Mesenchymal stem cell (in vitro differentiated cells and primary cell): ENCODE results near the gene SERPINA7. TPM values are rescaled to one million over a fixed set of nuclear protein-coding genes. Genes with fewer than 3 reads are reported as not detected.

Experiments
- DNase-seq: peaks from one replicate; pipeline ENCODE4 v3.0.0-alpha.2; 2013
- H2AFZ ChIP-seq: one replicate; pipeline ENCODE4 v1.6.1; 2013; ENCODE audit warnings: low read depth, mild to moderate bottlenecking, control low read depth, inconsistent platforms, low read length, moderate library complexity
- H2AK5ac ChIP-seq: 2 replicates; pipeline ENCODE4 v1.6.1; 2013; ENCODE audit warnings: low read length, moderate library complexity, mild to moderate bottlenecking, inconsistent platforms; ENCODE audit not compliant: severe bottlenecking
- H2BK120ac ChIP-seq: one replicate; pipeline ENCODE4 v1.6.1; 2013; ENCODE audit warnings: low read depth, mild to moderate bottlenecking, inconsistent platforms, low read length, moderate library complexity
- H2BK12ac ChIP-seq, 2 experiments: one replicate each; pipeline ENCODE4 v1.6.1; 2013; ENCODE audit warnings: inconsistent platforms in 2 of 2, low read length in 2 of 2, mild to moderate bottlenecking in 2 of 2, moderate library complexity in 2 of 2, control low read depth in 1 of 2
- H2BK15ac ChIP-seq: one replicate; pipeline ENCODE4 v1.6.1; 2013; ENCODE audit warnings: mild to moderate bottlenecking, low read depth, inconsistent platforms; ENCODE audit not compliant: poor library complexity, severe bottlenecking
- H2BK5ac ChIP-seq: 2 replicates; pipeline ENCODE4 v1.6.1; 2013; ENCODE audit warnings: low read depth, mild to moderate bottlenecking, low read length, control low read depth, inconsistent platforms; ENCODE audit not compliant: poor library complexity, severe bottlenecking
- H3K14ac ChIP-seq, 2 experiments: one replicate each; pipeline ENCODE4 v1.6.1; 2013; ENCODE audit warnings: inconsistent platforms in 2 of 2, low read length in 2 of 2, control low read depth in 1 of 2, mild to moderate bottlenecking in 1 of 2, moderate library complexity in 1 of 2
- H3K18ac ChIP-seq, 2 experiments: one replicate each; pipeline ENCODE4 v1.6.1; 2013; ENCODE audit warnings: inconsistent platforms in 2 of 2, low read length in 2 of 2, control low read depth in 1 of 2, low read depth in 1 of 2, mild to moderate bottlenecking in 1 of 2
- H3K23ac ChIP-seq, 2 experiments: one replicate each; pipeline ENCODE4 v1.6.1; 2013; ENCODE audit warnings: inconsistent platforms in 2 of 2, low read length in 2 of 2, mild to moderate bottlenecking in 2 of 2, moderate library complexity in 2 of 2, control low read depth in 1 of 2
- H3K27ac ChIP-seq: 2 replicates; pipeline ENCODE4 v1.5.1; 2013; ENCODE audit warnings: mild to moderate bottlenecking, moderate library complexity, low read length, control low read depth, inconsistent platforms; ENCODE audit not compliant: poor library complexity, severe bottlenecking
- H3K27me3 ChIP-seq, 2 experiments: 2 replicates each; pipeline versions ENCODE4 v1.6.1 to v1.7.0; 2013; ENCODE audit warnings: low read length in 2 of 2, mild to moderate bottlenecking in 2 of 2, moderate library complexity in 2 of 2, control low read depth in 1 of 2, inconsistent platforms in 1 of 2; ENCODE audit not compliant: control insufficient read depth in 1 of 2, insufficient read depth in 1 of 2
- H3K36me3 ChIP-seq, 2 experiments: 2 replicates each; pipeline versions ENCODE4 v1.6.1 to v1.7.0; 2013; ENCODE audit warnings: low read length in 2 of 2, control low read depth in 1 of 2, inconsistent platforms in 1 of 2, low read depth in 1 of 2, mild to moderate bottlenecking in 1 of 2; ENCODE audit not compliant: insufficient read depth in 2 of 2, control insufficient read depth in 1 of 2
- H3K4ac ChIP-seq, 2 experiments: one replicate each; pipeline ENCODE4 v1.6.1; 2013; ENCODE audit warnings: inconsistent platforms in 2 of 2, low read length in 2 of 2, mild to moderate bottlenecking in 2 of 2, moderate library complexity in 2 of 2, control low read depth in 1 of 2, low read depth in 1 of 2
- H3K4me1 ChIP-seq: 2 replicates; pipeline ENCODE4 v1.6.1; 2013; ENCODE audit warnings: low read depth, low read length, control low read depth; ENCODE audit not compliant: control insufficient read depth, insufficient read depth
- H3K4me2 ChIP-seq: 2 replicates; pipeline ENCODE4 v1.6.1; 2013; ENCODE audit warnings: low read length, mild to moderate bottlenecking, inconsistent platforms; ENCODE audit not compliant: poor library complexity, severe bottlenecking
- H3K4me3 ChIP-seq, 2 experiments: 2 replicates each; pipeline versions ENCODE4 v1.5.1 to v1.7.0; 2013; ENCODE audit warnings: low read length in 2 of 2, mild to moderate bottlenecking in 2 of 2, control low read depth in 1 of 2, low read depth in 1 of 2; ENCODE audit not compliant: insufficient read depth in 1 of 2
- H3K79me1 ChIP-seq: replicated peaks from 2 replicates; pipeline ENCODE4 v1.6.1; 2013; ENCODE audit warnings: mild to moderate bottlenecking, control low read depth, low read length, inconsistent platforms; ENCODE audit not compliant: poor library complexity, severe bottlenecking
- H3K9ac ChIP-seq: 2 replicates; pipeline ENCODE4 v1.7.0; 2013; ENCODE audit warnings: mild to moderate bottlenecking, low read length, moderate library complexity
- H3K9me3 ChIP-seq: 2 replicates; pipeline ENCODE4 v1.7.0; 2013; ENCODE audit warnings: mild to moderate bottlenecking, low read length; ENCODE audit not compliant: control insufficient read depth
- H4K8ac ChIP-seq: one replicate; pipeline ENCODE4 v1.6.1; 2013; ENCODE audit warnings: inconsistent platforms, mild to moderate bottlenecking, low read length, moderate library complexity
- H4K91ac ChIP-seq: one replicate; pipeline ENCODE4 v1.6.1; 2013; ENCODE audit warnings: mild to moderate bottlenecking, low read length, inconsistent platforms
- WGBS: methylation state at CpG from one replicate; pipeline ENCODE4 v1.1.7; 2013; ENCODE audit warnings: mixed read lengths; 5-methylcytosine and 5-hydroxymethylcytosine counted together
- polyA plus RNA-seq, 2 experiments: library from polyadenylated mRNA; stranded (reverse); fragments of 200-250 nt; gene quantifications; one replicate each; pipeline ENCODE4 v1.2.3, GENCODE V29; 2013

Gene SERPINA7
- not detected for polyA plus RNA-seq (2013, experiment 1 of 2)
- polyA plus RNA-seq (2013, experiment 2 of 2) = not detected

GRCh38 chrX:106038625-106039024 lies at the start of gene SERPINA7:
SERPINA7 (minus strand) TSS chrX:106038727; CDS start chrX:106037058, 1,669 bp downstream.
- Histone ChIP-seq H4K91ac (no peak within 1 kb of the TSS), H2BK120ac (no peak within 1 kb of the TSS), H3K4me2 (no peak within 1 kb of the TSS), H3K27me3 (peaks cover 0 to 26% of the 10 kb centered on the region in 2 experiments), H4K8ac (no peak within 1 kb of the TSS), H3K18ac (no peak within 1 kb of the TSS), H3K23ac (no peak within 1 kb of the TSS), H3K27ac (no peak within 1 kb of the TSS), H3K36me3 (no peaks in the 10 kb centered on the region), H3K9ac (no peak within 1 kb of the TSS), H2AFZ (no peak within 1 kb of the TSS), H3K4ac (no peak within 1 kb of the TSS), H2BK5ac (no peak within 1 kb of the TSS), H3K14ac (no peak within 1 kb of the TSS), H2BK12ac (no peak within 1 kb of the TSS), H3K79me1 (no peaks in the 10 kb centered on the region), H2BK15ac (no peak within 1 kb of the TSS), H3K9me3 (no peaks in the 10 kb centered on the region), H3K4me1 (no peaks in the 10 kb centered on the region), H3K4me3 (no peak within 1 kb of the TSS), H2AK5ac (no peak within 1 kb of the TSS)
- no peak for DNase-seq

- WGBS = 95% methylated on average over 3 of the region's 3 CpGs
These were observed 30.5 kb upstream of the SERPINA7 start for GRCh38 chrX:106069048-106069447.

GRCh38 chrX:106050054-106050453 lies 11.5 kb upstream of the SERPINA7 start:
- no peak overlapping the region for H3K4me3 ChIP-seq
- H3K27me3 ChIP-seq = peaks cover 0 to 10% of the 10 kb centered on the region in 2 experiments
- no peak overlapping the region for H3K27ac ChIP-seq
- WGBS = no CpG with 5 or more reads among the region's 1 CpG
- H3K18ac ChIP-seq = no peak overlapping the region
- H4K8ac ChIP-seq = no peak overlapping the region
- no peak overlapping the region for H2AFZ ChIP-seq
- no peak overlapping the region for H4K91ac ChIP-seq
- H3K9me3 ChIP-seq = peaks cover 7% of the 10 kb centered on the region
- DNase-seq = no peak
- no peaks in the 10 kb centered on the region for H3K79me1 ChIP-seq
- no peak overlapping the region for H2BK12ac ChIP-seq
- H3K4me1 ChIP-seq = no peaks in the 10 kb centered on the region
- H2AK5ac ChIP-seq = no peak overlapping the region
- H3K4ac ChIP-seq = no peak overlapping the region
- H2BK5ac ChIP-seq = no peak overlapping the region
- no peak overlapping the region for H3K14ac ChIP-seq
- no peak overlapping the region for H2BK120ac ChIP-seq
- no peak overlapping the region for H2BK15ac ChIP-seq
- H3K4me2 ChIP-seq = no peak overlapping the region
- no peaks in the 10 kb centered on the region for H3K36me3 ChIP-seq
- H3K23ac ChIP-seq = no peak overlapping the region
- no peak overlapping the region for H3K9ac ChIP-seq

More at GRCh38 chrX:106069048-106069447, 30.5 kb upstream of the SERPINA7 start:
- Histone ChIP-seq H2AFZ (no peak overlapping the region), H2AK5ac (no peak overlapping the region), H4K91ac (no peak overlapping the region), H3K4me2 (no peak overlapping the region), H3K9me3 (no peaks in the 10 kb centered on the region), H2BK12ac (no peak overlapping the region), H3K18ac (no peak overlapping the region), H3K23ac (no peak overlapping the region), H4K8ac (no peak overlapping the region), H3K4ac (no peak overlapping the region), H3K79me1 (no peaks in the 10 kb centered on the region), H3K9ac (no peak overlapping the region), H3K27ac (no peak overlapping the region), H3K36me3 (no peaks in the 10 kb centered on the region), H2BK120ac (no peak overlapping the region), H2BK15ac (no peak overlapping the region), H3K4me1 (no peaks in the 10 kb centered on the region), H3K4me3 (no peak overlapping the region), H3K14ac (no peak overlapping the region), H2BK5ac (no peak overlapping the region), H3K27me3 (peaks cover 0 to 8% of the 10 kb centered on the region in 2 experiments)
- DNase-seq = no peak

- H3K4me3 ChIP-seq = no peak overlapping the region
- H4K91ac ChIP-seq = no peak overlapping the region
- no peak overlapping the region for H2AK5ac ChIP-seq
- no peak overlapping the region for H4K8ac ChIP-seq
- H3K18ac ChIP-seq = no peak overlapping the region
- H3K36me3 ChIP-seq = no peaks in the 10 kb centered on the region
- DNase-seq = no peak
- no peak overlapping the region for H3K23ac ChIP-seq
- H3K4me2 ChIP-seq = no peak overlapping the region
- H3K79me1 ChIP-seq = no peaks in the 10 kb centered on the region
- peaks cover 0 to 35% of the 10 kb centered on the region in 2 experiments for H3K27me3 ChIP-seq
- H2AFZ ChIP-seq = no peak overlapping the region
- H3K27ac ChIP-seq = no peak overlapping the region
- H3K9me3 ChIP-seq = no peaks in the 10 kb centered on the region
- no peak overlapping the region for H3K4ac ChIP-seq
- no peak overlapping the region for H3K14ac ChIP-seq
- H3K9ac ChIP-seq = no peak overlapping the region
- no peak overlapping the region for H2BK5ac ChIP-seq
- no peaks in the 10 kb centered on the region for H3K4me1 ChIP-seq
- 79% methylated on average over 1 of the region's 2 CpGs for WGBS
- H2BK120ac ChIP-seq = no peak overlapping the region
- no peak overlapping the region for H2BK12ac ChIP-seq
- H2BK15ac ChIP-seq = no peak overlapping the region
These were observed 3.8 kb upstream of the SERPINA7 start for GRCh38 chrX:106042296-106042695.
